Measurements from ENCODE around the gene CDH23.

DNA sequence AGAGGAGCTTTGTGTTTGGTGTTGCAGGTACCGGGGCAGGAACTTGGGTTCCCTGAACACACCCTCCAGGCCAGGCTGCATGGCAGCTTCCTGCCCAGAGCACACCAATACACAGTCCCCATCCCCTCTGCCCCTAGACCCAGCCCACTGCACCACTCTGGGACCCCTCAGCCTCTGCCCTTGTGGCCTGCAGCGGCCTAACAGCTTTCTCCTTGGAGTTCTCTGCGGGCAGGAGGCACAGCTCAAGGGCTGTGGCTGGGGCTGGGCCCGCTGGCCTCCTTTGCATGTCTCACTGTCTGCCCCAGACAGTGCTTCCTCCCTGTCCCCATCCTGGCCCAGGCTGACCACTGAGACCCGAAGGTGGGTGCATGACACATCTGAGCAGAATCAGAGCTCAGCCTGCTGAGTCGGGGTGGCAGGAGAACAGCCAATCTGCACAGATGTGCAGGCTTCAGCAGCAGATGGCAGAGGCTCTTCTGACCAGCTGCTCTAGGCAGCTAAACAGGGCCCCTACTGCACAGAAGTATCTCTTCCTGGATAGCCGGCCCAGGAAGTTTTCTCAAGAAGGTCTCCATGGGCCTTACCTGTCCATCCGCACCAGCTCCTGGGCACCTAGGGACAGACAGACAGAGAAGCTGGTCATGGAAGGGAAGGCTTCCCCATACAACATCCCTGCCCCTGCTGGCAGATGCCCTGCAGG, 355.8 kb downstream of the CDH23 start:
- TF ChIP-seq POLR2AphosphoS5 (IDR thresholded peaks at IDR 0.05; ENCODE audit: low read depth, low read length), result no peak
- TF ChIP-seq TAF1 (IDR thresholded peaks at IDR 0.05; ENCODE audit: borderline replicate concordance, insufficient read depth, low read length), result no peak
